Thyroid gland (tissue), 4 donors: ENCODE measurements around the gene SLC28A1.

Source experiments
- POLR2A ChIP-seq, 2 donors: fragments of 450-650 bp; IDR thresholded peaks; one replicate each; pipeline ENCODE4 v1.6.1; 2017; ENCODE audit warnings: antibody characterized with exemption in 2 of 2, mild to moderate bottlenecking in 2 of 2, moderate library complexity in 1 of 2
- TF ChIP-seq, protein P1 (sequence below), 6 experiments: fragments of 200-600 bp in 3 of 6; fragments of 450-650 bp in 3 of 6; sonication (generic) in 3 of 6; IDR thresholded peaks; one replicate each; pipeline ENCODE4 v1.5.1; 2016 to 2019; ENCODE audit warnings: antibody characterized with exemption in 6 of 6, mild to moderate bottlenecking in 2 of 6, inconsistent platforms in 1 of 6, moderate library complexity in 1 of 6

GRCh38 chr15:84872009-84872910, 12.2 kb upstream of the SLC28A1 start:
- TF ChIP-seq, protein P1, sequence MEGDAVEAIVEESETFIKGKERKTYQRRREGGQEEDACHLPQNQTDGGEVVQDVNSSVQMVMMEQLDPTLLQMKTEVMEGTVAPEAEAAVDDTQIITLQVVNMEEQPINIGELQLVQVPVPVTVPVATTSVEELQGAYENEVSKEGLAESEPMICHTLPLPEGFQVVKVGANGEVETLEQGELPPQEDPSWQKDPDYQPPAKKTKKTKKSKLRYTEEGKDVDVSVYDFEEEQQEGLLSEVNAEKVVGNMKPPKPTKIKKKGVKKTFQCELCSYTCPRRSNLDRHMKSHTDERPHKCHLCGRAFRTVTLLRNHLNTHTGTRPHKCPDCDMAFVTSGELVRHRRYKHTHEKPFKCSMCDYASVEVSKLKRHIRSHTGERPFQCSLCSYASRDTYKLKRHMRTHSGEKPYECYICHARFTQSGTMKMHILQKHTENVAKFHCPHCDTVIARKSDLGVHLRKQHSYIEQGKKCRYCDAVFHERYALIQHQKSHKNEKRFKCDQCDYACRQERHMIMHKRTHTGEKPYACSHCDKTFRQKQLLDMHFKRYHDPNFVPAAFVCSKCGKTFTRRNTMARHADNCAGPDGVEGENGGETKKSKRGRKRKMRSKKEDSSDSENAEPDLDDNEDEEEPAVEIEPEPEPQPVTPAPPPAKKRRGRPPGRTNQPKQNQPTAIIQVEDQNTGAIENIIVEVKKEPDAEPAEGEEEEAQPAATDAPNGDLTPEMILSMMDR (IDR thresholded peaks at IDR 0.05) = no peak
- TF ChIP-seq POLR2A (IDR thresholded peaks at IDR 0.05) = no peak
